A549 (cell line): Measurements from ENCODE around the gene NEK7. TPM values are rescaled to one million over a fixed set of nuclear protein-coding genes. Genes with fewer than 3 reads are reported as not detected.
"Not testable (repeated sequence)": the region's sequence is repeated elsewhere in the genome, so short reads cannot be mapped to it uniquely, and the experiment has no call there.

Experiments used
- ATAC-seq, 2 experiments: fragments of 200-7000 bp in 1 of 2; fragments of >200 bp in 1 of 2; cut with Nextera tagmentation in 1 of 2; cut with Tn5 transposase in 1 of 2; 3 replicates each; pipeline versions ENCODE4 v1.8.0 to v1.9.1; 2018 to 2020; ENCODE audit warnings: mild to moderate bottlenecking in 1 of 2, moderate library complexity in 1 of 2
- CTCF ChIA-PET: fragments of 300-600 bp; sonication (Branson Sonifier 250); formaldehyde crosslinking; extraction: SDS; loops from one replicate; lab custom pipeline; 2021; ENCODE audit warnings: antibody characterized with exemption, inconsistent platforms; lab: Yijun Ruan, JAX
- POLR2A ChIA-PET: fragments of 350-600 bp; formaldehyde crosslinking; extraction: SDS; loops from one replicate; lab custom pipeline; 2021; ENCODE audit warnings: antibody characterized with exemption, inconsistent platforms; lab: Yijun Ruan, JAX
- DNase-seq, 2 experiments: peaks; one replicate each; pipeline versions ENCODE4 v3.0.0 to v3.0.0-alpha.2; 2011 to 2016; ENCODE audit warnings: low read depth in 1 of 2, low spot score in 1 of 2
- FAIRE-seq: peaks from 2 replicates; lab custom pipeline; 2011; peaks lifted over from hg19 to GRCh38; lab: Jason Lieb, UNC
- H3K27ac ChIP-seq, 2 experiments: fragments of >200 bp; sonication (Bioruptor Twin); formaldehyde crosslinking; 3 replicates each; pipeline ENCODE4 v1.5.1; 2016 to 2017
- H3K4me1 ChIP-seq: fragments of >200 bp; sonication (Bioruptor Twin); formaldehyde crosslinking; 3 replicates; pipeline ENCODE4 v1.6.1; 2016
- H3K4me2 ChIP-seq: fragments of >200 bp; sonication (Bioruptor Twin); formaldehyde crosslinking; 3 replicates; pipeline ENCODE4 v1.6.1; 2016
- H3K4me3 ChIP-seq: fragments of >200 bp; sonication (Bioruptor Twin); formaldehyde crosslinking; 3 replicates; pipeline ENCODE4 v1.5.1; 2016
- H3K9me3 ChIP-seq: fragments of >200 bp; sonication (Bioruptor Twin); formaldehyde crosslinking; 3 replicates; pipeline ENCODE4 v1.6.1; 2016
- BHLHE40 ChIP-seq: IDR thresholded peaks from 2 replicates; pipeline ENCODE4 v1.6.1; 2012; ENCODE audit warnings: low read depth, low read length, inconsistent platforms
- CBX2 ChIP-seq: fragments of 200-600 bp; sonication (generic); IDR thresholded peaks from 2 replicates; pipeline ENCODE4 v1.6.1; 2016; ENCODE audit warnings: low read depth, mild to moderate bottlenecking, borderline replicate concordance
- CEBPB ChIP-seq, 2 experiments: fragments of >200 bp in 1 of 2; sonication (Bioruptor Twin) in 1 of 2; formaldehyde crosslinking in 1 of 2; IDR thresholded peaks; 2 replicates each; pipeline ENCODE4 v1.6.1; 2012 to 2016
- EHF ChIP-seq: fragments of 250-450 bp; sonication (Bioruptor Pico); IDR thresholded peaks from 2 replicates; pipeline ENCODE4 v1.5.0; 2020; ENCODE audit warnings: mild to moderate bottlenecking
- EHMT2 ChIP-seq: fragments of 200-600 bp; sonication (generic); IDR thresholded peaks from 2 replicates; pipeline ENCODE4 v1.6.1; 2016; ENCODE audit warnings: antibody characterized with exemption, low read depth, mild to moderate bottlenecking, moderate library complexity
- ESRRA ChIP-seq: fragments of 150-350 bp; IDR thresholded peaks from 2 replicates; pipeline ENCODE4 v1.6.1; 2014; ENCODE audit warnings: mild to moderate bottlenecking, low read length, borderline replicate concordance
- FOSL2 ChIP-seq, 2 experiments: fragments of 450-650 bp in 1 of 2; fragments of >200 bp in 1 of 2; sonication (Bioruptor Twin) in 1 of 2; formaldehyde crosslinking; IDR thresholded peaks; 2 replicates each; pipeline versions ENCODE4 v1.5.0 to v1.6.1; 2016 to 2020; ENCODE audit warnings: mild to moderate bottlenecking in 1 of 2, moderate library complexity in 1 of 2
- FOXS1 ChIP-seq: fragments of 250-450 bp; sonication (Bioruptor Pico); IDR thresholded peaks from 2 replicates; pipeline ENCODE4 v1.5.0; 2020; ENCODE audit warnings: mild to moderate bottlenecking, moderate library complexity
- HDAC2 ChIP-seq: fragments of 200-600 bp; sonication (generic); IDR thresholded peaks from 2 replicates; pipeline ENCODE4 v1.6.1; 2016
- HOXB13 ChIP-seq: fragments of 250-450 bp; sonication (Bioruptor Pico); IDR thresholded peaks from 2 replicates; pipeline ENCODE4 v1.5.0; 2020; ENCODE audit warnings: low read depth, mild to moderate bottlenecking, moderate library complexity
- KDM1A ChIP-seq: fragments of 200-600 bp; sonication (generic); IDR thresholded peaks from 2 replicates; pipeline ENCODE4 v1.6.1; 2016; ENCODE audit warnings: low read depth, mild to moderate bottlenecking
- RCOR1 ChIP-seq: fragments of 150-350 bp; IDR thresholded peaks from 2 replicates; pipeline ENCODE4 v1.6.1; 2014; ENCODE audit warnings: antibody characterized with exemption, low read length, low read depth
- SMC3 ChIP-seq: fragments of >200 bp; sonication (Bioruptor Twin); formaldehyde crosslinking; IDR thresholded peaks from 3 replicates; pipeline ENCODE4 v1.6.1; 2018; ENCODE audit warnings: inconsistent platforms
- ZC3H11A ChIP-seq: fragments of 450-650 bp; IDR thresholded peaks from 2 replicates; pipeline ENCODE4 v1.6.1; 2014; ENCODE audit warnings: antibody characterized with exemption, mild to moderate bottlenecking
- WGBS: methylation state at CpG from one replicate; pipeline ENCODE4 v1.1.6; 2017; ENCODE audit errors: missing lambda C conversion rate; 5-methylcytosine and 5-hydroxymethylcytosine counted together
- polyA plus RNA-seq, 4 experiments: library from polyadenylated mRNA; depleted of rRNA in 3 of 4; stranded (reverse); fragments of >200 nt; fragmentation: RNase III in 1 of 4; extraction: RNeasy Plus Mini Kit Qiagen cat#74134 plus additional on column Dnase treatment in 1 of 4; gene quantifications; 2 replicates in 3 of 4; 3 replicates in 1 of 4; pipeline ENCODE4 v1.2.3, GENCODE V29; 2011 to 2017
- TF ChIP-seq, protein P1 (sequence below): fragments of 450-650 bp; IDR thresholded peaks from 2 replicates; pipeline ENCODE4 v1.6.1; 2014; ENCODE audit warnings: antibody characterized with exemption
- TF ChIP-seq, protein P2 (sequence below): fragments of >200 bp; sonication (Bioruptor Twin); formaldehyde crosslinking; IDR thresholded peaks from 3 replicates; pipeline ENCODE4 v1.5.1; 2016

The NEK7 gene
- polyA plus RNA-seq, 2 of the 4 experiments (the other 2 are of a cell fraction): 15.9 to 62.9 TPM

DNA sequence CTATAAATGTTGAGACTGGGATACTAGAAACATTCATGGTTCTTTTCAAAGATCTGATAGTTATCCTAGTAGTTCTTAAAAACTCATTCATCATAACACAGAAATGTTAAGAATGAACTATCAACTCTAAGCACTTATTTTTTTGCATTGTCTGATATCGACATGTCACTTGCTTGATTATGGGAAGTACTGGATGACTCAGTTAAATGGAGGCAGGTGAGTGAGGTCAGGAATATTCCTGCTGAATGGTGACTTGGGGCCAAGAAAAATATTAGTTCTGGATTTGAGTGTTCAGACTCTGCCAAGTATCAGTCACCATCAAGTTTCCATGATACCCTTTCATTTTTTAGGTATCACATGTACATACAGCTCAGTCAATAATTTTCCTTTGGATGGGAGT, 63.6 kb downstream of the NEK7 start:
- POLR2A ChIA-PET: no interaction called here
- TF ChIP-seq BHLHE40 (no peak), RCOR1 (no peak), EHMT2 (no peak), ESRRA (no peak), HOXB13 (CRISPR knock-in tag) (no peak)
- TF ChIP-seq, protein P1, sequence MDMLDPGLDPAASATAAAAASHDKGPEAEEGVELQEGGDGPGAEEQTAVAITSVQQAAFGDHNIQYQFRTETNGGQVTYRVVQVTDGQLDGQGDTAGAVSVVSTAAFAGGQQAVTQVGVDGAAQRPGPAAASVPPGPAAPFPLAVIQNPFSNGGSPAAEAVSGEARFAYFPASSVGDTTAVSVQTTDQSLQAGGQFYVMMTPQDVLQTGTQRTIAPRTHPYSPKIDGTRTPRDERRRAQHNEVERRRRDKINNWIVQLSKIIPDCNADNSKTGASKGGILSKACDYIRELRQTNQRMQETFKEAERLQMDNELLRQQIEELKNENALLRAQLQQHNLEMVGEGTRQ: no peak
- no peak overlapping the region for H3K27ac ChIP-seq
- H3K4me1 ChIP-seq: peaks cover 10% of the 10 kb centered on the region
- H3K4me3 ChIP-seq: no peak overlapping the region
- peak in 1 of 2 experiments; percentile 56; a peak in 2 of 6 replicates for ATAC-seq
- CTCF ChIA-PET: no interaction called here
- DNase-seq: peak in 1 of 2 experiments; percentile 21
- H3K4me2 ChIP-seq: peak overlapping the region; percentile 30; the same call in 1 of the 3 replicates
- H3K9me3 ChIP-seq: peaks cover 16% of the 10 kb centered on the region; the same call in 2 of the 3 replicates
- no peak for FAIRE-seq
- WGBS: 21% methylated on average over 1 of the region's 1 CpG

DNA sequence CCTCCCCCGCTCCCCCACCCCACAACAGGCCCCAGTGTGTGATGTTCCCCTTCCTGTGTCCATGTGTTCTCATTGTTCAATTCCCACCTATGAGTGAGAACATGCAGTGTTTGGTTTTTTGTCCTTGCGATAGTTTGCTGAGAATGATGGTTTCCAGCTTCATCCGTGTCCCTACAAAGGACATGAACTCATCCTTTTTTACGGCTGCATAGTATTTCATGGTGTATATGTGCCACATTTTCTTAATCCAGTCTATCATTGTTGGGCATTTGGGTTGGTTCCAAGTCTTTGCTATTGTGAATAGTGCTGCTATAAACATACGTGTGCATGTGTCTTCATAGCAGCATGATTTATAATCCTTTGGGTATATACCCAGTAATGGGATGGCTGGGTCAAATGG, 70.2 kb downstream of the NEK7 start:
- DNase-seq, H3K4me1 ChIP-seq, H3K27ac ChIP-seq, H3K4me3 ChIP-seq, H3K9me3 ChIP-seq, H3K4me2 ChIP-seq, ATAC-seq, CTCF ChIA-PET, FAIRE-seq, POLR2A ChIA-PET: not testable (repeated sequence)
- 85% methylated on average over 5 of the region's 5 CpGs for WGBS

DNA sequence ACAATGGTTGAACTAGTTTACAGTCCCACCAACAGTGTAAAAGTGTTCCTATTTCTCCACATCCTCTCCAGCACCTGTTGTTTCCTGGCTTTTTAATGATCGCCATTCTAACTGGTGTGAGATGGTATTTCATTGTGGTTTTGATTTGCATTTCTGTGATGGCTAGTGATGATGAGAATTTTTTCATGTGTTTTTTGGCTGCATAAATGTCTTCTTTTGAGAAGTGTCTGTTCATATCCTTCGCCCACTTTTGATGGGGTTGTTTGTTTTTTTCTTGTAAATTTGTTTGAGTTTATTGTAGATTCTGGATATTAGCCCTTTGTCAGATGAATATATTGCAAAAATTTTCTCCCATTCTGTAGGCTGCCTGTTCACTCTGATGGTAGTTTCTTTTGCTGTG, 70.7 kb downstream of the NEK7 start:
- DNase-seq, POLR2A ChIA-PET, H3K4me2 ChIP-seq, H3K9me3 ChIP-seq, H3K4me1 ChIP-seq, H3K4me3 ChIP-seq, ATAC-seq, H3K27ac ChIP-seq, CTCF ChIA-PET, FAIRE-seq: not testable (repeated sequence)
- WGBS: 100% methylated on average over 2 of the region's 2 CpGs

GRCh38 chr1:198228925-198229324, 72.1 kb downstream of the NEK7 start:
- FAIRE-seq: no peak
- no peak for TF ChIP-seq ZC3H11A
- no peak for TF ChIP-seq HDAC2
- TF ChIP-seq CBX2: no peak
- TF ChIP-seq FOXS1: no peak
- TF ChIP-seq, protein P2, sequence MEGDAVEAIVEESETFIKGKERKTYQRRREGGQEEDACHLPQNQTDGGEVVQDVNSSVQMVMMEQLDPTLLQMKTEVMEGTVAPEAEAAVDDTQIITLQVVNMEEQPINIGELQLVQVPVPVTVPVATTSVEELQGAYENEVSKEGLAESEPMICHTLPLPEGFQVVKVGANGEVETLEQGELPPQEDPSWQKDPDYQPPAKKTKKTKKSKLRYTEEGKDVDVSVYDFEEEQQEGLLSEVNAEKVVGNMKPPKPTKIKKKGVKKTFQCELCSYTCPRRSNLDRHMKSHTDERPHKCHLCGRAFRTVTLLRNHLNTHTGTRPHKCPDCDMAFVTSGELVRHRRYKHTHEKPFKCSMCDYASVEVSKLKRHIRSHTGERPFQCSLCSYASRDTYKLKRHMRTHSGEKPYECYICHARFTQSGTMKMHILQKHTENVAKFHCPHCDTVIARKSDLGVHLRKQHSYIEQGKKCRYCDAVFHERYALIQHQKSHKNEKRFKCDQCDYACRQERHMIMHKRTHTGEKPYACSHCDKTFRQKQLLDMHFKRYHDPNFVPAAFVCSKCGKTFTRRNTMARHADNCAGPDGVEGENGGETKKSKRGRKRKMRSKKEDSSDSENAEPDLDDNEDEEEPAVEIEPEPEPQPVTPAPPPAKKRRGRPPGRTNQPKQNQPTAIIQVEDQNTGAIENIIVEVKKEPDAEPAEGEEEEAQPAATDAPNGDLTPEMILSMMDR: no peak
- TF ChIP-seq FOSL2 (IDR thresholded peaks at IDR 0.05): no peak
- TF ChIP-seq FOSL2 (CRISPR knock-in tag; IDR thresholded peaks at IDR 0.05): no peak
- no peak for TF ChIP-seq SMC3
- TF ChIP-seq EHMT2: no peak
- TF ChIP-seq, protein P1: no peak
- no peak for TF ChIP-seq CEBPB (IDR thresholded peaks at IDR 0.05)
- no peak for TF ChIP-seq EHF
- no peak for TF ChIP-seq KDM1A
- TF ChIP-seq BHLHE40: no peak
- H3K9me3 ChIP-seq: no peaks in the 10 kb centered on the region
- H3K4me3 ChIP-seq: no peak overlapping the region
- no peak for ATAC-seq
- H3K27ac ChIP-seq: no peak overlapping the region
- no peak overlapping the region for H3K4me2 ChIP-seq
- no peak for DNase-seq
- 92% methylated on average over 2 of the region's 2 CpGs for WGBS
- CTCF ChIA-PET: no interaction called here
- peaks cover 12% of the 10 kb centered on the region; the same call in 1 of the 3 replicates for H3K4me1 ChIP-seq
- POLR2A ChIA-PET: no interaction called here
